Measurements from ENCODE around the gene WWC2.
"Not testable (repeated sequence)": the region's sequence is repeated elsewhere in the genome, so short reads cannot be mapped to it uniquely, and the experiment has no call there.

Gene WWC2

DNA sequence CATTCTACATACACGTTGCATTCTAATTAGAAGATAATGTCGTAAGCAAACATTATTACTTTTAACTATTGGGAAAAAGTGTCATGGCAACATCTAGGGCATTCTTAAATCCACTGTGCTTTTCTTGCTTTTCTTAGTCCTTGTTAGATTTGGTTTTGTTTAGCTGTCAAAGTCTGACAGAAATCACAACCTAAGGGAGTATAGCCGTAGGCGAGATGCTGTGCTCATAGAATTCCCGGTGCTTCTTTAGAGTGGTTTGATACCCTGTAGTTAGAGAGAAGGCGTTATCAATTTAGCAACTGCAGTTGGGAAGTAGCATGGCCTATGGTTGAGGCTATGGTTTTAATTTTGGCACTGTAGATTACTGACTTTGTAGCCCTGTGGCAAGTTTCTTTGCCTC lies 45.7 kb downstream of the WWC2 start:
- no peak for DNase-seq

DNA sequence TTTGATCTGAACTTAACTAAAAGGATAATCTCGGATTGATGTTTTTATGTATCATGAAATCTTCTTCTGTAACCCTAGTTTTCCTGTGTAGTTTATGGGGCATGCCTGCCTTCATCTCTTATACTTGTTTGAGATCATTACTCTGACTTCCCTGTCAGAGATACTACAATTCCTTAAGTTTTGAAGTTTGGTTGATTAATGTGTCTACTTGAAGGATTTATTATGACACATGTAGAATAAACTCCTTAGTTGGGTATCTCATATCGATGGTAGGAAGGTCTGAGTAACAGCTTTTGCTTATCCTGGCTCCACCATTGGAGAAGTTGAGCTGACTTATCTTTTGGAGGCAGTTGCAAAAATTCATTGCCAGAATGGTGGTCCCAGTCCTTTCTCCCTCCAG lies 46.7 kb downstream of the WWC2 start:
- DNase-seq, result no peak

DNA sequence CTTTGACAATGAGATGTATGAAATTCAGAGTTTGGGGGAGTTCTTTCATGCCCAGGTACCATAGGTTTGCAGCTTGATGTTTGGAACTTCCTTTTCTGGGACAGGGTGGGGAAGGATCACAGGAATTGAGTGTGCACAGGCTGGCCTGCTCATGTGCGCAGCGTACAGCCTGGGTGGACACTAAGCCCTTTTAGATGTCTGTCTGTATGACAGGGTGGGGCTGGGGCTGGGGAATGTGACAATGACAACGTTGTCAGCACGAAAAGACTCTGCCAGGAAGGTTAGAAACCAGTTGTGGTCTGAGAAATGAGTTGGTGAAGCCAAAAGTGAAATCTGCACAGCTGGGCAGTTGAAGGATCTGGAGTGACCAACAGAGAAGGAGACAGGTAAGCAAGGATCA lies 47.4 kb downstream of the WWC2 start:
- no peak for DNase-seq

DNA sequence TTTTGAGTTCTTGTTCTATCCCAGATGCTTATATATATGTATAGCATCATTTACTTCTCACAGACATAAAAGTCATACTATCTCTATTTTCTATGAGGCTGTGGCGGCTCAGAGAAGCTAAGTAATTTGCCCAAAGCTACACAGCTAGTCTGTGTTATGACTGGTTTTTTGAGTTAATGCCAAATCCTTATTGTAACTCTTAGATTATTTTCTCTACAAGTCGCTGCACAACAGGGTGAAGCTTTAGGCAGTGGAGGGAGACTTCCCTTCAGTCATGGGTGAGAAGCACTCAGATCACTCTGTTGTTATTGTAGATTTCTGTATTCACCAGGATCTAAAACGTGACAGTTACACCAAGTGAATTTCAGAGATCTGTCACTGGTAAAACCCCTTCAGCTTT lies 48.1 kb downstream of the WWC2 start:
- DNase-seq, result no peak

DNA sequence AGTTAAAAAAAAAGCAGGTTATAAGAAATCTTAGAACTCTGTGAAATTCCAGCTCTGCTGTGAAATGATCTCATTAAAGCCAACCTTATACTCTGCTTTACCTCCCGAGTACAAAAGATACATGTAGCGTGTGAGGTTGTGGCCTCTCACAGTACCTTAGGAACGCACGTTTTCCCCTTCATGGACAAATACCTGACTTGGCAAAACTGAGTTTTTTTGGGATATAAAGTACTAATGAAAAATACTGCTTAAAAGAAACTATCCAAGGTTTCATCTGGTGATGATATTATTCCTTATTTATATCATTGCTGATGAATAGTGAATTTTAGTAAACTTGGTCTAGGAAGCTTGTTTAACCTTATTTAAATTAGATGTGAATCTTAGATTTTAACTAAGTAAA lies 48.9 kb downstream of the WWC2 start:
- no peak for DNase-seq

DNA sequence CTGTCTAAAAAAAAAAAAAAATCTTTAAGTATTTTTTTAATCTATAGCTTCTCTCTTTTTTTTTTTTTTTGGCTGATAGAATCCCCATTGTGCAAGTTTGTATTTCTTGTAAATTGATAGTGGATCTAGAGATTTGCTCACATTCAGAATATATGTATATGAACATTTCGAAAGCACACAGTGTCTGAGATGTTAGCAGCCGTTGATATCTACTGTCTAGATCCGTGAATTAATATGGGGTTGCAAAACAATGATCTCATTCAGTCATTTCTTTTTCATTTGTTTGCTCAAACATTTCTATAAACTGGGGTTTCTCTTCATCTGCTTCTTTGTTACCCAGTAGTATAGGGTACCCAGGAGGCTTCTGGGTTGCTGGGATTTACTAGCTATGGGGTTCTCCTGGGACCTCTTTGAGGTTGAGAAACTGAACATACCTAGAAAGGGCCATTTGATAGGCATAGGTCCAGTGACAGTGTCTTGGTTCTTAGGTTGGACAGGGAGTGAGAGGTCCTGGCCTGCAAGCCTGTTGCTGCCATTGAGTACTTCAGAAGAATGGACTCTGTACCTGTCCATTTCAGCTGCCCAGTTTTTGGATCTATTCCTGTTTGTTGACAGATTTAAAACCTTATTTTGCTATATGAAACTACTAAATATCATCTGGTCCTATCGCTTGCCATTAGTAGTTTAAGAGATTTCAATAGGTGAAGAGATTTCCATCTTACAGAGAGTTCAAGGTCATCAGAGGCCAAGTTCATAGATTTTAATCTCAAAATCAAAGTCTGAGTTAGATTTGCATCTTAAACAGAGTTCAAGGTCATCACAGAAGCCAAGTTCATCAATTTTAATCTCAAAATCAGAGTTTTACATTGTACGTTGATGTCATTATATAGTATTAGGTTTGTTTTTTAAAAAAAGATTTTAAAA lies 50.8 kb downstream of the WWC2 start:
- no peak for DNase-seq

DNA sequence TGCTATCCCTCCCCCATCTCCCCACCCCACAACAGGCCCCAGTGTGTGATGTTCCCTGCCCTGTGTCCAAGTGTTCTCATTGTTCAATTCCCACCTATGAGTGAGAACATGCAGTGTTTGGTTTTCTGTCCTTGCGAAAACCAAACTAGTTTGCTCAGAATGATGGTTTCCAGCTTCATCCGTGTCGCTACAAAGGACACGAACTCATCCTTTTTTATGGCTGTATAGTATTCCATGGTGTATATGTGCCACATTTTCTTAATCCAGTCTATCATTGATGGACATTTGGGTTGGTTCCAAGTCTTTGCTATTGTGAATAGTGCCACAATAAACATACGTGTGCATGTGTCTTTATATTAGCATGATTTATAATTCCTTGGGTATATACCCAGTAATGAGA lies 51.6 kb downstream of the WWC2 start:
- DNase-seq, result not testable (repeated sequence)

DNA sequence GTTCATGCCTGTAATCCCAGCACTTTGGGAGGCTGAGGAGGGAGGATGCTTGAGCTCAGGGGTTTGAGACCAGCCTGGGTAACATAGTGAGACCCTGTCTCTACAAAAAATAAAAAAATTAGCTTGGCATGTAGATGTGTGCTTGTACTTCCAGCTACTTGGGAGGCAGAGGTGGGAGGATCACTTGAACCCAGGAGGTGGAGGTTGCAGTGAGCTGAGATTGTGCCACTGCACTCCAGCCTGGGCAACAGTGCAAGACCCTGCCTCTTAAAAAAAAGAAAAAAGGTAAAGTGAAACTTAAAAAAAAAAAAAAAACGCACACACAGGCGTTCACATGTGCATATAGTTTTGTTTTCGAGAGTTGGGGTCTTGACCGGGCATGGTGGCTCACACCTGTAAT lies 53.2 kb downstream of the WWC2 start:
- DNase-seq, result not testable (repeated sequence)

DNA sequence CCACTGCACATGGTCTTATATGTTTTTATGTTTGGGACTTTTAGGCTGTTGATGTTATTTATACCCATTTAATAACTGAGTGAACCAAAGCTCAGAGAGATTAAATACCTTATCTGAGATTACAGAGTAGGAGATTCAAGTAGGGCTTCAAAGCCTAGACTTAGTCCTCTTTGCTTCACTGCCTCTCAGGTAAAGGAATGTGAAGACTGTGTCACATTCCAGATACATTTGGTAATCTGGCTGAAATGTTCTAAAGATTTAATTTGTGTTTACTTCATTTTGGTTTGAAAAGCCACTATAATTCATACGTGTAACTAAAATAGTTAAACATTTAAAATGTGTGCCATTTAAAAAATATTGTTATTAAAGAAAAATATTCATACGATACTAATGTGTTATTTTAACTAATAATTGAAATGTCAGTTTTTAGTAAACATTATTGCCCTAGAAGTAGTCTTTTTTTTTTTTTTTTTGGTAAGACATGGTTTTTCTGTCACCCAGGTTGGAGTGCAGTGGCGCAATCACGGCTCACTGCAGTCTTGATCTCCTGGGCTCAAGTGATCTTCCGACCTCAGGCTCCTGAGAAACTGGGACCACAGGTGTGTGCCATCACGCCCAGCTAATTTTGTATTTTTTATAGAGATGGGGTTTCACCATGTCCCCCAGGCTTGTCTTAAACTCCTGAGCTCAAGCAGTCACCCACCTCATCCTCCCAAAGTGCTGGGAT lies 54.3 kb downstream of the WWC2 start:
- no peak for DNase-seq

DNA sequence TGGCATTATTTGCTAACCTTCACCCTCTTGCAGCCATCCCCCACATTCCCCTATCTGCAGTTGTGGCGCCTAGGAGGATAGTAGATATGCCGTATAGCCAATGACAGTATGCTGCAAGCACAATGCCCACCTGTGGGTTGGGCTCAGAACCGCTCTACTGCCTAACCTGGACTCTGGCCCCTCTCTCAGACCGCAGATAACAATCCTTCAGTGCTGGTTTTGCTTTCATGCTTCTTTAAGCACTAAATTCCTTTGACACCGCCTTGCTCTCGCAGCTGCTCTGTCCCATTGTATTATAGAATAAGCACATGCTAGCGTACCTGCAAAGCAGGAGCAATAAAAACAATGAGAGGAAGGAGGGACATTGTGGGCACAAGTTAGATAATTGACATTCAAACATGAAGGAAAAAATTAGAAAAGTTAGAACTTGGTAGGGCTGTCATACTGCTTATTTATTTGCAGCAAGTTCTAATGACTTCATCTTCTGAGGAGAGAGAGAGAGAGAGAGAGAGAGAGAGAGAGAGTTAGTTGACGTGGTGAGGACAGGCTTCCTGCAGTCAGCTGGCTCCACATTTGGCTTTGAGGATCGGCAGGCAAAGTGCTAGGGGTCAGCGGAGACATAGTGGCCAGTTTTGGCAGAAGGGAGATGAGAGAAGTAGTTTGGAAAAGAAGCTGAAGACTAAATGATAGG lies 55.8 kb downstream of the WWC2 start:
- DNase-seq, result no peak

DNA sequence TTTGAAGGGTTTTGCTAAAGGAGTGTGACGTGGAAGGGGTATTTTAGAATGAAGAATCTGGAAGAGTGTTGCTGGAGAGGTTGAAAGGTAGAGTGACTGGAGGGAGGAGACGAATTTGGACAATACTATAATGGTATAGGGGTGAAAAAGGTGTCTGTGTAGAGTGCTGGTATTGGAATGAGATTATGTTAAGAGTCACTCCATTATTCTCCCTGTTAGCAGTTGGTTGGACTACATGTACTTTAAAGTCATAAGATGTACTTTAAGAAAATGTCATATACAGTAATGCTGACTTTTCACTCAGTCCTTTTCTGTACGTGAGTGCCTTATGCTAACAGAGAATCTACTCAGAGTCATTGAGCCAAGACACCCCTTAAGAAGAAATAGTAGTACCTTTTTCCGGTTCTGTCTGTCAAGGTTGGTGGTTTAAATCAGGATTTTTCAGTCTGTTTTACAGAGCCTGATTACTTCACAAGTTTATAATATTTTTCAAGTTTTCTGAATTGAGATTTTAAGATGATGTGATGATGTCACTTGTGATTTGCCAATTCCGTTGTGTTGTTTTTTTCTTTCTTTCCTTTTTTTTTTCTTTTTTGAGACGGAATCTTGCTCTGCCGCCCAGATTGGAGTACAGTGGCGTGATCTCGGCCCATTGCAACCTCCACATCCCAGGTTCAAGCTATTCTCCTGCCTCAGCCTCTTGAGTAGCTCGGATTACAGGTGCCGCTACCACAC lies 56.6 kb downstream of the WWC2 start:
- DNase-seq, result no peak

DNA sequence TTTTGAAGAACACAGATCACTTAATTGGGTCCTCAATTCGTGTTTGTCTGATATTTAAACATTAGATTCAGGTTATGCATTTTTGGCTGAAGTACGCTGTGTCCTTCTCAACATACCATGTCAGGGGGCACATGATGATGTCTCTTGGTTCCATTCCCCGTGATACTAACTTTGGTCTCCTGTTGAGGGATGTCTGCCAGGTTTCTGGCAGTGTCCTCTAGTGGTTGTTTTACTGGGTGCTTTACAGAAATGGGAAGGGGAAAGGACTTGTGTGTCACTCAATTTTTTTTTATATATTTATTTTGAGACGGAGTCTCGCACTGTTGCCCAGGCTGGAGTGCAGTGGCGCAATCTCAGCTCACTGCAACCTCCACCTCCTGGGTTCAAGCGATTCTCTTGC lies 58.2 kb downstream of the WWC2 start:
- DNase-seq, result no peak

DNA sequence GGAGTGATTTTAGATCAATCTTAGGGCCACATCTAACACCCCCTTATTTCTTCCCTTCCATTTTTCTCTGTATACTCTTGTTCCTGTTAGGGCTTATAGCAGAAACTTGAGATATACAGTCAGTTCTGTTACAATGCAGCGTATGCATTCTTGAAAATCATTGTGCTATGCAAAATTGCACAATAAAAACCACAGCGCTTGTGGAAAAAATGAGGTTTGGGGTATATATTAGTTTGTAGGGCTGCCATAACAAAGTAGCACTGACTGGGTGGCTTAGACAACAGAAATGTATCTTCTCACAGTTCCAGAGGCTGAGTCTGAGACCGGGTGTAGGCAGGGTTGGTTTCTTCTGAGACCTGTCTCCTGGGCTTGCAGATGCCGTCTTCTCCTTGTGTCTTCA lies 59.0 kb downstream of the WWC2 start:
- DNase-seq, result no peak

DNA sequence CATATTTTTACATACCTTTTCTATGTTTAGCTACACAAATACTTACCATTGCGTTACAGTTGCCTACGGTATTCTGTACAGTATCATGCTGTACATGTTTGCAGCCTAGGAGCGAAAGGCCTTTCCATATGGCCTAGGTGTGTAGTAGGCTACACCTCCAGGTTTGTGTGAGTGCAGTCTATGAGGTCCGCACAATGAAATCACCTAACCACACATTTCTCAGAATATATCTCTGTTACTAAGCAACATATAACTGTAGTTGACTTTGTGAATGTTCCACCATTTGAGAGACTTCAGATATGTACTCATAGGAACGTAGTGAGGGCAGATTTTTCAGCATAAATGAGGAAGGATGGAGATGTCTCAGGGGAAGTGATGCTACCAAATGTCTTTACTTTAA lies 62.6 kb downstream of the WWC2 start:
- DNase-seq, result no peak

DNA sequence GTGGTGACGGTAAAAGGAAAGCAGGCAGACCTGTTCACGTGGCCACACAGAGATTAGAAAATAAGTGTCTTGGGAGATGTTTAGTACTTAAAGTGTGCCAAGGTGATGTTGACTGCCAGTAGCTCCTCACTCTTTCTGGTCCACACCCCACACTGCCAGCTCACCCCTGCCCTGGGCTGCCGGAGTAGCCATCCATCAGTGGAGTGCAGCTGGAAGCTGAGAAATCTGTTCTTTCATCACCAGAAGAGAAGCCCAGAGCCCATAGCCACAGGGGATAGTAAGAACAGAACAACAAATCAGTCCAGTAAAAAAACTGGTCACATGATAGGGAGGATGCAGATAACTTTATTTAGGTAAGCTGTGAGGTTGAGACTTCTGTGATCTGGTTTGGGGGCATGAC lies 64.1 kb downstream of the WWC2 start:
- no peak for DNase-seq

DNA sequence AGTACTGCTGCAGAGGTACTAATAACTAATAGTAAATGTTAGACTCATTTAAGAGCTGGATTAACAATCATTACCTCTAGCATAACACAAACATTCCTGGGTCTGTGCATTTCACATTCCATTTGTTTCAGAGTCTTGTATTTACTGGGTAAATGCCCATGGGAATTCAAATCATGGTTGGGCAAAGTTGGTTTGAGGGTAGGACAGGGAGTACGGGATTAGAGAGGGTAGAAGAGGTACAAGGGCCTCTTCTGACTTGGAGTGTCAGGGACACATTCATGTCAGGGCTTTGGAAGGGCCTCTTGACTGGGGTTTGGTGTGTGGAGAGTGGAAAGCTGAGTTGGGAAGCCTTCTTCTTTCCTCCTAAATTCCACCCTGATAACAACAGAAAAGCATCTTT lies 65.9 kb downstream of the WWC2 start:
- DNase-seq, result no peak

DNA sequence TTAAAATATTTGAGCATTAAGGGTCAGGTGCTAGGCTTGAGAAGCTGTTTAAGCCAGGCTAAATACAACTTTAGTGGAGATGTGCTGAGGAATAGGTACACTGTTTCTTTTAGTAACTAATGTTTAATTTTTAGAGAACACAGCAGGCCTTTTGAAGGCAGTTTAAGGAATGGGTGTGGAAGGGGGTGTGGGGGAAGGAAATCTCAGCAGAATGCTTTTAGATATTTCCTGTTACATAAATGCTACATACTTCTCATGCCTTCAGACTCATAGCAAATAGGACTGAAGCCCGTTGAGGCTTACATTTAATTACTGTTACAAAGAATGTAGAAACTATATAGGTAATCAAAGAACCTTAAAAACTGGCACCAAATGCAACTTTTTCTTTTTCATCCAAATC lies 66.3 kb downstream of the WWC2 start:
- no peak for DNase-seq

DNA sequence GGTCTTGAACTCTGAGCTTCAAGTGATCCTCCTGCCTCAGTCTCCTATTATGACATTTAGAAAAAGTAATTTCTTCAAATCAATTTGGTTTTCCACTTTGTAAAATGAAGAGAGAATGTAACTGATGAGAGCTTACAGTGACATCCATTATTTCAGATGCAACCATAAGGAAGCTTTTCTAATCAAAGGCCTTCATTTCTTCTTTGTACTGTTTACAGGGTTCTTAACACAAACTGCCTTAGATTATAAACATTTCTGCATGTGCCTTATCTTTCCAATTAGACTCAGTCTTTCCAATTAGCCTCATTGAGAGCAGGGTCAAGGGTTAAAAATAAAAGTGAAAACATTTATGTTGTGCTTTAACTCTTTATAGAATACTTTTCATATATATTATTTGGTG lies 71.8 kb downstream of the WWC2 start:
- no peak for DNase-seq

DNA sequence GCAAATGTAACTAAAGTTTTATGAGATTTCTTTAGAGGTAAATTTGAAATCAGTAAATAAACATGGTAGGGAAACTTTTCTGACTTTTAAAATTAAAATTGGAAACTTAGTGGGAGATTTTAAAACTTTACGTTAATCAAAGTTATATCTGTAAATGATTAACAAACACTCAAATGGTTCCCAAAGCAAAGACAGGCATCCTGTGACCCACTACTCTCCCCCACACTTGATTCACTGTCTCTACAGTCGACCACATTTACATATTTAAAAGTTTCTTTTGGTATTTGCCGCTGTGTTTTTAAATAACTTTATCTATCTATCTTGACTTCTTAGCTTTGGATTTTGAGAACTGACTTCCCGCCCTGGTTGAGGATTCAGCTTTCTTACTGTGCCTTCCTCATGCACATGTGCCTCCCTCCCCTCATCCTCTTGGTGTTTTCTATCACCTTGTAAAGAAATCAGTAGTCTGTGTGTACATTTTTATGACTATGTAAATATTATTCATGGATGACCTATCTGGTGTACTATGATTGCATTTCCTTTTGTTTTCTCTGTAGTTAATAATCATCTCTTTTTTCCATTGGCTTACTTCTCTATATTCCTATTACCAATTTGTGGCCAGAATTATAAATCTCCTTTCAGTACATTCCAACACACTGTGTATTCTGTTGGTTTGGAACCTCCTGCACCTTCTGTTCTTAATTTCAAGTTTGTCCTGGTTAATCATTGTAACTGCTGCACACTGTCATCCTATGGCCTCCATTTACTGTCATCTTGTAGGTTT lies 72.6 kb downstream of the WWC2 start:
- DNase-seq, result no peak

DNA sequence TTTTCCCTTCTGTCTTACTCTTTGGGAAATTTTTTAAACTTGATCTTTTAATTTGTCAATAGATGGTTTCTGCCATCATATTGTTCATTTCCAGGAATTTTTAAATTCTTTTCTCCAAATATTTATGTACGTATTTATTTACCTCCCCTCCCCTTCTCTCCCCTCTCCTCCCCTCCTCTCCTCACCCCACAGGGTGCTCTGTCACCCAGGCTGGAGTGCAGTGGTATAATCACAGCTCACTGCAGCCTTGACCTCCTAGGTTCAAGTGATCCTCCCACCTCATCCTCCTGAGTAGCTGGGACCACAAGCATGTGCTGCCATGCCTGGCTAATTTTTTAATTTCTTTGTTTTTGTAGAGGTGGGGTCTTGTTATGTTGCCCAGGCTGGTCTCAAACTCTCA lies 73.8 kb downstream of the WWC2 start:
- DNase-seq, result no peak

DNA sequence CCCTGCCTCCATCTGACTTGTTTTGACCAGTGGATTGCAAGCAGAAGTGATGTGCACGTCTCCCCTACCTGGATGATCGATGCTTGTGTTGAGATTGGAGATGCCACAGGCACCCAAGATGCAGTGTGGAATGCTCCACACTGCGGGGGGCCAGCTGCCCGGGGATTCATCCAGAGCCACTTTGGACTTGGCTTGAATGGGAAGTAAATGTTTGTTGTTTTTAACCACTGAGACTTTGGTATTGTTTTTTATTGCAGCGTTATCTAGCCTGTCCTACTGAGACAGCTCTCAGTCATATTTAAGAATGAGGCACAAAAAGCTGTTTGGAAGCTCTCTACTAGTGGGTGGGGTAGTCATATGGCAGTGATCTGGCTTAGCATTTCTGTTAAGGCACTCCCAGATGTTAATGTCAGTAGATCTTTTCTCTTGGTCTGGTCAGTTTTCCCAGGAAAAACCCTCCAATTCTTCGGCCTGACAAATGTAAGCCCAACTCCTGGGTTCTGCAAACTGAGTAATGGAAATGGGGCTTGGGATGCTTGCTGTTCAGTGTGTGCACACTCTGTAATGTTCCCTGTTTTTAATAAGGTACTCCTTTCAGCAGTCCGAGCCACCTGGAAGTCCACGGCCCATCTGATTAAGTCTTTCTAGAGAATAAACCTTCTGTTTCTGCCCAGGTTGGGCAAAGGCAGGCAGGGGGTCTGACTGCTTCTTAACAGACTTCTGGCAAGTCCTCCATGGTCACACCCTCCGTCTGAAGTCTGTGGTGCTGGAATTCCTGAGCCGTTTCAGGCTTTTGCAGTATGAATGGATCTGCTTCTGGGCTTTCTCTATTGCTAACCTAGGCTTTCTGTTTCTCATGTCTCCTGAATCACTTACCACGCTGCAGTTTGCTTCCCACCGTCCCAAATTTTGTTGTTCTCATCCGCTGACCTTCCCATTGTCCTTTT lies 74.8 kb downstream of the WWC2 start:
- no peak for DNase-seq

Data from NCI-H1092 treated with DMSO at 0.1 percent for 48 hours (cell line).